OCI-LY3 (cell line): ENCODE results near the gene INPP5F.
"Not testable (repeated sequence)": the region's sequence is repeated elsewhere in the genome, so short reads cannot be mapped to it uniquely, and the experiment has no call there.

Source experiments
- H2AFZ ChIP-seq: fragments of 200-600, 300-600 bp; shearing (Covaris generic); 2 replicates; pipeline ENCODE4 v1.6.0; 2014; ENCODE audit warnings: antibody characterized with exemption, low read depth, low read length
- H3K27ac ChIP-seq: fragments of 200-600, 300-600 bp; sonication (generic); 2 replicates; pipeline ENCODE4 v1.5.1; 2014; ENCODE audit warnings: mild to moderate bottlenecking, low read length, moderate library complexity, mixed read lengths
- H3K27me3 ChIP-seq: fragments of 200-600, 300-600 bp; sonication (generic); 2 replicates; pipeline ENCODE4 v1.6.1; 2014; ENCODE audit warnings: low read depth, low read length, mixed read lengths
- H3K36me3 ChIP-seq: fragments of 200-600, 300-600 bp; sonication (generic); replicated peaks from 2 replicates; pipeline ENCODE3; 2014; ENCODE audit warnings: low read depth, low read length, mixed read lengths
- H3K4me1 ChIP-seq: fragments of 300-600, 200-600 bp; sonication (generic); 2 replicates; pipeline ENCODE4 v1.6.1; 2014; ENCODE audit warnings: low read length, mixed read lengths
- H3K4me2 ChIP-seq: fragments of 200-600, 300-600 bp; sonication (generic); 2 replicates; pipeline ENCODE4 v1.6.1; 2014; ENCODE audit warnings: low read length, mixed read lengths
- H3K4me3 ChIP-seq: fragments of 300-600, 200-600 bp; sonication (generic); 2 replicates; pipeline ENCODE4 v1.5.1; 2014; ENCODE audit warnings: antibody characterized with exemption, mild to moderate bottlenecking, low read length, moderate library complexity
- H3K79me2 ChIP-seq: fragments of 300-600, 200-600 bp; shearing (Covaris generic); 2 replicates; pipeline ENCODE4 v1.6.1; 2014; ENCODE audit warnings: mild to moderate bottlenecking, low read length, mixed read lengths
- H3K9ac ChIP-seq: fragments of 300-600, 200-600 bp; shearing (Covaris generic); 2 replicates; pipeline ENCODE4 v1.6.0; 2014; ENCODE audit warnings: mild to moderate bottlenecking, low read length, moderate library complexity
- H3K9me3 ChIP-seq: fragments of 200-600, 300-600 bp; shearing (Covaris generic); 2 replicates; pipeline ENCODE4 v1.6.1; 2014; ENCODE audit warnings: low read length, mixed read lengths; ENCODE audit not compliant: insufficient read depth
- H4K20me1 ChIP-seq: fragments of 200-600, 300-600 bp; sonication (generic); 2 replicates; pipeline ENCODE4 v1.6.1; 2016; ENCODE audit warnings: low read length, mixed read lengths; ENCODE audit not compliant: insufficient read depth
- CTCF ChIP-seq: fragments of 200-600, 300-600 bp; sonication (generic); IDR thresholded peaks from 2 replicates; pipeline ENCODE4 v1.5.1; 2014; ENCODE audit warnings: antibody characterized with exemption, low read length, low read depth
- EZH2phosphoT487 ChIP-seq: fragments of 200-600 bp; shearing (Covaris generic); IDR thresholded peaks from 2 replicates; pipeline ENCODE4 v1.6.1; 2018; ENCODE audit warnings: antibody characterized with exemption, mixed run types, low read depth

INPP5F gene

DNA sequence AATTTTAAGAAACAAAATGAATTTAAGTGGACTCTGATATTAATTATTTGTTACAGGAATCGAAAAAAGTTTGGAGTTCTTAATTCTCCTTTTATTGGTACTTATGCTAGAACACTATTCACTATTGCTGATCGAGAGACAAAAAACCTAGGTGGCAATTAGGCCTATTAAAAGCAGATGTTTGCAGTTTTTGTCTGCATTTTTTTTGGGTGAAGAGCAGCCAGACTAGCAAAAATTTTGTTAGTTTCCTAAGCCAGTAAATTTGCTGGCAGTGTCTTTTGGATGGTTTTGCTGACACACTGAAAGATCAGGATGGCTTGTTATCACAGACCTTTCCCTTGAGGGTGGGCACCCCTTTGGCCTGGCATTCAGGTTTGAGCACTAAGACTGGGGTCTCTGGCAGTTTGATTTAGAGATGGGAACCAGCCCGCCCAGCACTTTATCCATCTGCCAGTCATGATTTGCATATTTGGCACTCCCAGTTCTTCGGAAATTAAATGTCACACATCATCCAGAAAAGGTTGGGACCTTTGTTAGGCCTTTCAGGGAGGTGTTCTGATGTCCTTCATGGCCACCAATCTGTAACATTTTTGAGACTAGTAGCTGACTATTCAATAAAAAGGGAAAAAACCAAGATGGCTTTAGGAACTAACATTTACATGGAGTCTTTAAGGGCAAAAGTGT lies 57.3 kb downstream of the INPP5F start:
- H3K9me3 ChIP-seq = no peaks in the 10 kb centered on the region
- H3K4me1 ChIP-seq = peaks cover 20% of the 10 kb centered on the region
- H3K4me3 ChIP-seq = peak overlapping the region; percentile 61; the same call in 1 of the 2 replicates
- H3K79me2 ChIP-seq = no peaks in the 10 kb centered on the region
- H3K9ac ChIP-seq = no peak overlapping the region
- no peaks in the 10 kb centered on the region for H3K27me3 ChIP-seq
- H3K4me2 ChIP-seq = peak overlapping the region; percentile 71
- no peak for TF ChIP-seq EZH2phosphoT487
- TF ChIP-seq CTCF = no peak
- peaks cover 3% of the 10 kb centered on the region; the same call in 1 of the 2 replicates for H4K20me1 ChIP-seq
- no peak overlapping the region for H3K27ac ChIP-seq
- H3K36me3 ChIP-seq = no peaks in the 10 kb centered on the region
- H2AFZ ChIP-seq = no peak overlapping the region

DNA sequence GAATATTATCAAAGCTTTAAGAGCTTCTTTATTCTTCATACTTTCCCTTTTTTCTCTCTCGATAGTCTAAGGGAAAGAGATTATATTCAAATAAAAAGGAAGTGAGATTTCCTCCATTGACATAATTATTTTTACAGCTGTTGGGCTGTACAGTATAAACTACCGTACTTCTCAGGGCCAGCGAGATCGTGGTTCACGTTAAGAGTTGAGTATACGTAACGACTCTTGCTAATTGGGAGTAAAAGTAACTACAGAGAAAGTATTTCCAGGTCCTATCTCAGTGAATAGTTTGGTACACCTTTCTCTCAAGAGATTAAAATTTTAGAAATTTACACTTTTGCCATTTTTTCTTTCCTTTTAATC lies 57.8 kb downstream of the INPP5F start:
- no peak overlapping the region for H3K27ac ChIP-seq

DNA sequence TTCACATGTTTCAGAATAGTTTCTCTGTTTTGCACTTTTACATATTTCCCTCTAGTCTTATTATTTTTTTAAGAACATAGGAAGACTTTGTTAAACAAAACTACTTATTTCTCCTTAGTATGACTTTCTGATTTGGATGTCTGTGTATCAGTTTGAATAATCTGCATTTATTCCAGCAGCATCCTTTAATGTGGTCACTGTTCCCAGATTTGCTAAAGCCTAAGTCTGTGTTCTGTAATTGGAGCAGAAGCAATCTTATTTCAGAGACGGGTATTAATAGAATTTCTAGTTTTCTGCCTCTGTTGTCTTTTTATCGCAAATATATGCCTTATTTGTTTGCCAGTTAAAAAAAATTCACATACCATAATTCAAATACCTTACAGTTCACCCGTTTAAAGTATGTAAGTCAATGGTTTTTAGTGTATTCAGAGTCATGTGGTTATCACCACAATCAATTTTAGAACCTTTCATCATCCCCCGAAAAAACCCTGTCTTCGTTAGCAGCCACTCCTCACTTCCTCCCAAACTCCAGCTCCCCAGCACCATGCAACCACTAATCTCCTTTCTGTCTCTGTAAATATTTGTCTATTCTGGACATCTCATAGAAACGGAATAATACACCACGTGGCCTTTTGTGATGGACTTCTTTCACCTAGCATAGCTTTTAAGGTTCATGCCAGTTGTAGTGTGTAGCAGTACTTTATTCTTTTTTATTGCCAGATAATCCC lies 58.7 kb downstream of the INPP5F start:
- H3K4me3 ChIP-seq = peak overlapping the region; percentile 61; the same call in 1 of the 2 replicates
- H3K79me2 ChIP-seq = no peaks in the 10 kb centered on the region
- H3K4me2 ChIP-seq = peak overlapping the region; percentile 71
- no peak overlapping the region for H3K9ac ChIP-seq
- no peaks in the 10 kb centered on the region for H4K20me1 ChIP-seq
- H3K9me3 ChIP-seq = no peaks in the 10 kb centered on the region
- H2AFZ ChIP-seq = no peak overlapping the region
- no peaks in the 10 kb centered on the region for H3K36me3 ChIP-seq
- no peaks in the 10 kb centered on the region for H3K27me3 ChIP-seq
- H3K4me1 ChIP-seq = peaks cover 20% of the 10 kb centered on the region
- no peak for TF ChIP-seq CTCF
- no peak overlapping the region for H3K27ac ChIP-seq

More for the DNA sequence above, 57.8 kb downstream of the INPP5F start:
- TF ChIP-seq EZH2phosphoT487 (no peak), CTCF (no peak)
- Histone ChIP-seq H3K9me3 (no peaks in the 10 kb centered on the region), H3K4me1 (peaks cover 20% of the 10 kb centered on the region), H4K20me1 (peaks cover 3% of the 10 kb centered on the region; the same call in 1 of the 2 replicates), H3K27me3 (no peaks in the 10 kb centered on the region), H3K79me2 (no peaks in the 10 kb centered on the region), H3K4me2 (peak overlapping the region; percentile 71), H3K4me3 (peak overlapping the region; percentile 61), H3K36me3 (no peaks in the 10 kb centered on the region), H2AFZ (no peak overlapping the region), H3K9ac (0 out of 2 replicates have a peak overlapping the region, but pooled peaks have one; percentile 3)

- H3K9me3 ChIP-seq = no peaks in the 10 kb centered on the region
- no peaks in the 10 kb centered on the region for H3K27me3 ChIP-seq
- TF ChIP-seq EZH2phosphoT487 (no peak), CTCF (no peak)
- H3K4me2 ChIP-seq = no peak overlapping the region
- H3K4me3 ChIP-seq = no peak overlapping the region
- H3K9ac ChIP-seq = no peak overlapping the region
- no peak overlapping the region for H3K27ac ChIP-seq
- no peaks in the 10 kb centered on the region for H3K36me3 ChIP-seq
- H3K79me2 ChIP-seq = no peaks in the 10 kb centered on the region
- no peaks in the 10 kb centered on the region for H4K20me1 ChIP-seq
- peaks cover 20% of the 10 kb centered on the region for H3K4me1 ChIP-seq
- H2AFZ ChIP-seq = no peak overlapping the region
Observed at GRCh38 chr10:119786117-119786769, 60.4 kb downstream of the INPP5F start.

- not testable (repeated sequence) for H3K27me3 ChIP-seq, H3K36me3 ChIP-seq, H2AFZ ChIP-seq, H3K4me2 ChIP-seq, H3K9me3 ChIP-seq, H3K9ac ChIP-seq, H4K20me1 ChIP-seq, H3K4me3 ChIP-seq, H3K27ac ChIP-seq, H3K79me2 ChIP-seq, H3K4me1 ChIP-seq
Observed at GRCh38 chr10:119795101-119795500, 69.3 kb downstream of the INPP5F start.
